Left renal cortex interstitium (tissue), 4 donors: ENCODE results near the gene PDE4B. TPM values are rescaled to one million over a fixed set of nuclear protein-coding genes. Genes with fewer than 3 reads are reported as not detected.
"Not testable (repeated sequence)": the region's sequence is repeated elsewhere in the genome, so short reads cannot be mapped to it uniquely, and the experiment has no call there.

ENCODE experiments used
- DNase-seq, 4 donors: peaks; one replicate each; pipeline ENCODE4 v3.0.0-alpha.2; 2013; ENCODE audit warnings: low read depth in 4 of 4, low spot score in 2 of 4, missing footprints in 1 of 4
- polyA plus RNA-seq, 4 donors: library from polyadenylated mRNA; unstranded; fragments of 120-200 nt; gene quantifications; one replicate each; pipeline ENCODE4 v1.2.1, GENCODE V29; 2013; ENCODE audit not compliant: insufficient read length in 4 of 4

PDE4B gene
- polyA plus RNA-seq, 4 donors: 5.6 to 11.1 (median 8.7) TPM

DNA sequence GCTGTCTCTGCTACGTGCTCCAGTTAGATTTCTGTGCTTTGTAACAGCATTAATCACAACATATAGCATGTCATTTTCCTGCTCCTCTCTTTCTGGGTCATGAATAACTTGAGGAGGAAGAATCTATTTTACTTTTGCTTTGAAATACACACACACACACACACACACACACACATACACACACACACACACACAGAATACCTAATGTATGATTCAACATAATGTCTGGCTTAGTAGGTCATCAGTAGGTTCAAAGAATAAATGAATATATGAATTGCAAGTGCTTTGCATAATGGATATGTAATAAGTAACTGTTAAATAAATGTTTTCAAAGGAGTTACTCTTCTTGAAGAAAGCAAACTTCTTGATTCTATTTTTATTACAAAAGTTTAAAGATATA lies 249.0 kb downstream of the PDE4B start:
- DNase-seq: no peak

DNA sequence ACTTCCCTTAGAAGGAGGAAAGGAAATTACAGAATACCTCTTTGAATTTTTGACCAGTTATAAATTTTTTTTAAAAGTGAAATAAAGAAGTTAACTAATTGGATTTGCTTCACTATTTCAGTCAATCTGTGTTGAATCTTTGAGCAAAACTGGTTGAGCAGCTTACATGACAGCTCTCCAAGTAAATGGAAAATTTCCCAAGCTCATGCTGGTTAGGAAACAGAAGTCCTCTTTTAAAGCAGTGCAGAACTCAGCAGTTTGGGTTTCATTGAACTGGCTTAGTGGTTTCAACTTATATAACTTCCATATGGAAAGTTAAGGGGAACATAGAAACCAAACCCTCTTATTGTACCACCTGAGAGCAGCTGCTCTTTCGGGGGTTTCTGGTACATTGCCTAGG lies 250.5 kb downstream of the PDE4B start:
- DNase-seq: no peak

DNA sequence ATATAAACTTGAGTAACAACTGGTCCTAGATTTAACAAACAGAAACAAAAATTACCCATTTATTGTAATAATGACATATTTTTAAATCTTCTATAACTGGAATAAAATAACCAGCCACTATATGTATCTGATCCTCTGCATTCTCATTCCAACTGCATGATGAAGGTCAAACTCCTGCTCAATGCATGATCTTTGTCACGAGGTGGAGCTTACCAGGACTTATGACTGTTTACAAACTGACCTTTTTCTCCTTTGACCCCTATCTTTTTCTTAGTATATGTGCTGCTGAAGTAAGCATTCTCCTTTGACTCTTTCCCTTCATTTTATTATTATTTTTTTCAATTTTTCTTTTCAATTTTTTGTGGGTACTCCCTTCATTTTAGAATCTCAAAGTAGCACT lies 252.2 kb downstream of the PDE4B start:
- DNase-seq: no peak

DNA sequence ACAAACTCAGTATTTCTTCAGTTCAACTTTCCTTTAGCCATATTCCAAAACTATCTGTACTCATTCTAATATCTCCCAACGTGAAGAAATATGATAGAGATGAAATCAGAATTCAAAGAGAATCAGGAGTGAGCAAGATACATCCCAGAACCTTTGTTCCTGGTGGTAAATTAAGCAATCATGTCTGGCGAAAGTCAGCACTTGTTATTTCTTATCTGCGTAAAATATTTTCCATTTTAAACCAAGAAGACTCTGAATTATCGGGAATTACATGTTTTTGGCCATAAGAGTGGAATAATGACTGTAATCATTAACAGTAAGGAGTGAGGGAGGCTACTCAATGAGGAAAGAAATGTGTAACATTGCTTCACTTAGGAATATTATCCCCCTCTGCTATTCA lies 253.7 kb downstream of the PDE4B start:
- no peak for DNase-seq

DNA sequence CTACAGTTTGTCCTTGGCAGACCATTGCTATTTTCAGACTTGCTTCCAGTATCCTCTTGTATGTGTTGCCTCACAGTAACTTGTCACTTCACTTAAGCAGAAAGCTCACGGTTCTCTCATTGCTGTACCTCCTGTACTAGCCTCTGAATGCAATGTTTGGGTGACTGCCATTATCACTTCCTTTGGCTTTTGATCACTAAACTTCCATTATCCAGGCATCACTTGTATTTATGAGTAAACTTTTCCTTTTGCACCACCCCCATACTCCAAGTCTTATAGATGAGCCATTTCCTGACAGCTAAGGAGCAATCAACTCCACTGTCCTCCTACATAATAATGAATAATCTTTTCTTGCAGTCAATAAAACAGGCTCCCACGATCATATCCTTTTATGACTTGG lies 255.3 kb downstream of the PDE4B start:
- DNase-seq: no peak

DNA sequence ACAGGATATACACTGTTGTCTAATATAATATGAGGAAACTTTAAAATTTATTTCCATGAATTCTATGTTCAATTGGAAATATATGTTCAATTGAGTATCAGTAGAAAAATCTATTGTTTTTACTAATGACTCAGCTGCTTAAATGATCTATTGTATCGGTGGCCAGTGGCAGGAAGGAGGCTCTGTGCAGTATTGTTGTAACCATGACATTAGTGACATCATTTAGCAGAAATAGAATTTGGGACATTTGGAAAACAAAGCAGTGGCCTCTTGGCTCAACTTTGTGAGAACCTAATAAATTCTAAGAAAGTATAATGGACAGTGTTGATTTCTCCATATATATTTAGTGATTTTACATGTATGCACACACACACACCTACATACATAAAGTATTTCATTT lies 257.4 kb downstream of the PDE4B start:
- no peak for DNase-seq

DNA sequence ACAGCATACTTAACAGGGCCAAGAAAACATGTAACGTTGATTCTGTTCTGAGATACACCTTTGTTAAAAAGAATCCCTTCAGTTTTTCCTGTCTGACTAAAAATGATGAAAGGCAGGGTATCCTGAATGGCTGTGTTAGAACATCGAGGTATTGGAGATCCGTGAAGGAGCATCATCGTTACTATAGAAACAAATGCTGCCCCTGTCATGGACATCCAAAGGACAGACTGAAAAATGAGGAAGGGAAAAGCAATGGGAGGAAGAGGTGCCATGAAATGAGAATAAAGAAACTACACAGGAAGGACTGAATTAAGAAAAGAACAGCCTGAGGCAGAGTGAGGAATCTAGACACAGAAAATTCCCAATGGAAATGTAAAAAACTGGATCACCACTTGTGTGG lies 257.9 kb downstream of the PDE4B start:
- DNase-seq: no peak

DNA sequence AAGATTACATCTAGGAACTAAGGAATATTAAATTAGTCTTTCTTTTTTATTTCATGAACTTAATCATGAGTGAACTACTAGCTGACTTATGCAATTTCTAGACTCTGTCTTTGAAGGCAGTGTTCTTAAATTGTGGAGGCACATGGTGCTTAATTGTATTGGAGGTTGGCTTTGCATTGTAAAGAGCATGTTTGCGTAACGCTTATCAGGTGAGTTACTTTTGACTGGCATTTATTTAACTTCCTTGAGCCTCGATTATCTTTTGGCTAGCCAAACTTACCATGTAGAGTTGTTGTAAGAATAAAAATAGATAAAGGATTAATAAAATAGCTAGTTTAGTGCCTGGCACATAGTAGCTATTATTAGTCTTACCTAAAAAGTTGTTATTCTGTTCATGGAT lies 262.4 kb downstream of the PDE4B start:
- DNase-seq: no peak

DNA sequence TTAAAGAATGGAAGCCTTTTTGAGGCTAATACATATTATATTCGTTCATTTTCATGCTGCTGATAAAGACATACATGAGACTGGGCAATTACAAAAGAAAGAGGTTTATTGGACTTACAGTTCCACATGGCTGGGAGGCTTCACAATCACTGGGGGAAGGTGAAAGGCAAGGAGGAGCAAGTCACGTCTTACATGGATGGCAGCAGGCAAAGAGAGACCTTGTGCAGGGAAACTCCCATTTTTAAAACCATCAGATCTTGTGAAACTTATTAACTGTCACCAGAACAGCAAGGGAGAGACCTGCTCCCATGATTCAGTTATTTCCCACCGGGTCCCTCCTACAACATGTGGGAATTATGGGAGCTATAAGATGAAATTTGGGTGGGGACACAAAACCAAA lies 264.8 kb downstream of the PDE4B start:
- not testable (repeated sequence) for DNase-seq

DNA sequence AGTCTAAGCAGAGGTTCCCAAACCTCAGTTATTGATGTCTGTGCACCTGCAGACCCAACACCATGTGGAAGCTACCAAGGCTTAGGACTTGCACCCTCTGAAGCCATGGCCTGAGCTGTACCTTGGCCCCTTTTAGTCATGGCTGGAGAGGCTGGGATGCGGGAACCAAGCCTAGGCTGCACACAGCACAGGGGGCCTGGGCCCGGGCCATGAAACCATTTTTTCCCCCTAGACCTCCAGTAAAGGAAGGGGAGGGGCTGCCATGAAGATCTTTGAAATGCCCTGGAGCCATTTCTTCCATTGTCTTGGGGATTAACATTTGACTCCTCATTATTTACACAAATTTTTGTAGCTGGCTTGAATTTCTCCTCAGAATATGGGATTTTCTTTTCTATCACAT lies 265.9 kb downstream of the PDE4B start:
- no peak for DNase-seq

DNA sequence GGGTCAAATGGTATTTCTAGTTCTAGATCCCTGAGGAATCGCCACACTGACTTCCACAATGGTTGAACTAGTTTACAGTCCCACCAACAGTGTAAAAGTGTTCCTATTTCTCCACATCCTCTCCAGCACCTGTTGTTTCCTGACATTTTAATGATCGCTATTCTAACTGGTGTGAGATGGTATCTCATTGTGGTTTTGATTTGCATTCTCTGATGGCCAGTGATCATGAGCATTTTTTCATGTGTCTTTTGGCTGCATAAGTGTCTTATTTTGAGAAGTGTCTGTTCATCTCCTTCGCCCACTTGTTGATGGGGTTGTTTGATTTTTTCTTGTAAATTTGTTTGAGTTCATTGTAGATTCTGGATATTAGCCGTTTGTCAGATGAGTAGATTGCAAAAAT lies 274.5 kb downstream of the PDE4B start:
- DNase-seq: not testable (repeated sequence)

DNA sequence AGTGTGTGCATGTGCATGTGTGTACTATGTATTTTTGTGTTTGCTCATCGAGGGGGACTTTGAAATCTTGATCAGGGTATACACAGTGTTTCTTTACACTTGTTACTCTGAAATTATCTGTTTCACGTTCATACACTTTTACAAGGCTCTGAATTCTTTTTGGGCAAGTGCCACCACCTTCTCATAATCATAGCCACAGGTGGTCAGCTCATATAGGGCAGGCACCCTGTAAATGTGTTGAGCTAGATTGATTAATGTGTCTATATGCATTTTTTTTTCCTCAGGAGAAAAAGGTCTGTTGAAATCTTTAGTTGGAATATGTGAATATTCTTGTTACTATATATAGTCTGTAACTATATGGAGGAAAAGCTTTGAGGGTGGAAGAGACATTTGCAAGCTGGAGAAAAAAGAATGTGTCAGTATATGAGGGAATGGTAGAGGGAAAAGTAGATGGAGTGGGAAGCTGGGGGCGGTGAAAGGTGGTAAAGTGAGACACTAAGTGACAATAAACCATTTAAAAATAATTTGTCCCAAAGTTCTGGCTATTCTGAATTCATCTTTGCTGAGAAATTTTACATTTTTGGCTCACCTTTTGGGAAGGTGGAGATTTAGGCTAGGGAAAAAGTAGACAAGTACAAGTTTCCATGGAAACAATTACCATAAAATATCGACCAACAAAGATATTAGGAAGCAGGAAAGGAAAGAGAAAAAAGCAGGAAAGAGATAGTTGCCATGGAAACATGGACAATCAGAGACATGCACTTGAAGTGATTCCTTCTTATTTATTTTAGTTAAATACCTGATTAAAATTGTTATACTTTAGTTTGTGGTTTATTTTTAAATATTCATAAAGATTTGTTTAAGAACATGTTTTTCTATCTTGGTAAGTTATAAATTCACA lies 277.5 kb downstream of the PDE4B start:
- DNase-seq: no peak

DNA sequence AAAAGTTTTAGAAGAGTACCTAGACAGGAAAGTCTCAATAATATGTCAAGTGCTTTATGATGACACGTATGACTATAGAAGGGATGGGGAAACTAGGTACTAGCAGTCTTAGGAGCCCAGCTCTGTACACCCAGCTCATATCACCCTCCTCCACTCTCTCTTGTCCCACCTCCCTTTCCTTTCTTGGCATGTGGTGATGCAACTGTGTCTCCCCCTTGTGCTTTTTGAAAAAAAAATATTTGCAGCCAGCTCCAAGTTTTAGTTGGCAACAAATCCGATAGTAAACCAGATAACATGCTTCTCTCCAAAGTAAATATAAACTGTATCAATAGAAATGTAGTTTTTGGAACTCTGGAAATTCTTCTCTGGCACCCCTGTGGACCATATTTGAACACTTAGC lies 280.7 kb downstream of the PDE4B start:
- no peak for DNase-seq

DNA sequence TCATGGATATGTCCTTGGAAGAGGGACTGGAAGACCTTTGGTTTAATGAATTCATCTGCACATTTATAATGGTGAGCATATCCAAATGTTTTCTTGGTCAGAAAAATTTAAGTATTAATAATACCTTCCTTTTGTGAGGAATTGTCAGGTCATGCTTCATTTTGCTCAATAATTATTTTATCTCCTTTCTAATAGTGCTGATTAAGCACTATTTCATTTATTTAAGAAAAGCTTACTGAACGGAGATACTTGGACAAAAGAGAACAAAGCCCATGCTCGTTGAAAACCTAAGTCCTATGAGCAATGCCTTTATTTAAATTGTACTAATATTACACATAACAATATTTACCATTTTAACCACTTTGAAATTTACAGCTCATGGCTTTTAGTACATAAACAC lies 281.5 kb downstream of the PDE4B start:
- DNase-seq: no peak

DNA sequence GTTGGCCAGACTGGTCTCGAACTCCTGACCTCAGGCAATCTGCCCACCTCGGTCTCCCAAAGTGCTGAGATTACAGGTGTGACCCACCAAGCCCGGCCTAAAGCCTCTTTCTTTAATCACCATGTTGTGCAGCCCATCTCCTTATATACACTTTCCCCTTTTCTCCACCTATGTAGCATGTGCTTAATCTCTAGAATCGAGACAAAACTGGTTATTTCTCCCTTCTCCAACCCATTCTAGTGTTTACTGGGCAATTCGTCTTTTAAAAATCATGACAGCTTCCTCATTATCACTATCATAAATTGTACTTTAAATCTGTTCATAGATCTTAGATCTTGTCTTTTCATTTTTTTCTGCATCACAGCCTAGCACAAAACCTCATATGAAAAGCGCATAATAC lies 285.7 kb downstream of the PDE4B start:
- DNase-seq: no peak

DNA sequence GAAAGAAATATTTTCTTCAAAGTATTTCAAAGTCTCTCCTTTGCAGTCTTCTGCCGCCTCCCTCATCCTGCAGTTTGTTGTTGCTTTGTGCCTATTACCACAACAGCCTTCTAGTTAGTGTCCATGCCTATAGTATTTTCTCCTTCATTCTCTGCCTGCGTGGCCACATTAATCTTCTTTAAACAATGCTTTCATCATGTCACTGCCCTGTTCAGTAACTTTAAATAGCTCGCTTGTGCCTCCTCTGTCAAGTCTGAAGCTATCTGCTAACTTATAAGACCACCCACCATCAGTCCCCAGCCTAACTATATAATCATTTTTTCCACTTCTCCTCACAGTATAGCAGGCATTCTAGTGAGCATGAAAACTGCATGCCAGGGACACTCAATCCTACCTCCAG lies 290.3 kb downstream of the PDE4B start:
- no peak for DNase-seq

DNA sequence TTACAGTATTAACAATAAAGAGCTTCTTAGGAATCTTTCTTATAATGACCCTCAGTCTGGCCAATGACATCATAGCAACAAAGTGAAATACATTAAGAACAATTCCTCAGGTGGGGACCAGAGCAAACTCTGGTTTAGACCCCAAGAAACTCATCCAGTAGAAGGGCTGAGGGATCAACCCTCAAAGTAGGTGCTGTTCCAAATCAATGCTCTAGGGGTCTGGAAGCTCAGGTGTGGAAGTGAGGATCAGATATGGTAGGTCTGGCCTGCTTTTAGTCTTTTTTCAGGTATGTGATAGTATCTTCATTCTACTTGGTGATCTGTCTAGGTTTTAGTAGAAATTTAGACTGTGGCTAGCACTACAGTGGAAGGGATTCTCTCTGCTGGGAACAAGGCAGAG lies 291.7 kb downstream of the PDE4B start:
- DNase-seq: no peak

DNA sequence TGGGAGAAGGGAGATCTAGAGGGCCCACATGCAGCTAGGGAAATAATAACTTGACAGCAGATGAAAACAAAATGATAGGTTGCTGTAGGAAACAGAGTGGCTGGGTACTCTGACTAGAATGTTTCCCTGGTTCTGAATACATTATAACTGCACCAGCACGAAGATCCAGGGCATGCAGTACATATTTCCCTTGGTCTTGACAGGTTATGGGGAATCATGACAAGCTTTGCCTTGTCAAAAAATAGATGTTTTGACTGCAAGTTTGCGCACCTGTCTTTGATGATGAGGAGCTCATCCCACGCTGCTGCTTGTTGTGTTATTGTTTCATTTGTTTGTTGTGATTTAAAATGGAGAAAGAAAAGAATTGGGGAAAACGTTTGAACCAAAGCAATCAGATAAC lies 292.9 kb downstream of the PDE4B start:
- DNase-seq: no peak

DNA sequence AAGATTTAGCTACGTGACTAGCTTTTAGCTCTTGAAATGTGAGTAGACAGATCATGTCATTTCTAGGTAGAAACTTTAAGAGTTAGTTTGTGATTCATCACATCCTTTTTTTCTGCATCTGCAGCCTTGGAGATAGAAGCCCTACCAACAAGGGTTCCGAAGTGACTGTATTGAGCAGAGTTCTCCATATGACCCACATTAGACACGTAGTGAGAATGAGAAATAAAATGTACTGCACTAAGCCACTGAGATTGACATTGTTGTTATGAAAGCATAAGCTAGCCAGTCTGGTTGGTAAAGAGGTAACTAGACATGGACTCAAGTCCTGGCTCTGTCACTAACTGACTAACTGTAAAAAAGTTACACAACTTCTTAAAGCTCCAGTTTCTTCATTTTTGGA lies 296.1 kb downstream of the PDE4B start:
- no peak for DNase-seq

DNA sequence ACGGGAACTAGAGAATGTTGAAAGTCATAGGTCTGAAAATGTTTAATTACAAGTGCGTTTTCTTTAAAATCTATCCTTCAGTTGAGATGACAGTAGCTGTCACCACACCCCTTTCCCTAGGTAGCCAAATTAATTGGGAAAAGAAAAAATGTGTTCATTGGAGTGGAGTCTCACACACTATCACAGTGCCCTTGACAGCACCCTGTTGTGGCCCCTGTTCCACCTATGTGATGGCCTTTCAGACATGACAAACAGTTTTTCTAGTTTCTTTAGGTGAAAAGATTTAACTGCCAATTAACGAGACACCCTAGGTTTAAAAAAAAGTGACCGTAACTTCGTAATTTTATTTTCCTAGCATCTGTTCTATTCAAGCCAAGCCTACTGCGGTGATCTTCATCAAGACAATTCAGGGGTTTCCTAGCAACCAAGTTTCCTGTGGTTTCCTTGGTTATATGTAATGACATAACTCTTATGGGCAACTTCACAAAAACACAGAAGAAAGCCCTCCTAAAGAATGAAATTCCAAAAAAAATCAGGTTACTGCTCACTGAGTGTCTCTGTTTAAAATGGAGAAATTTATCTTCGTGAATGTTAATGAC lies 298.3 kb downstream of the PDE4B start:
- no peak for DNase-seq

DNA sequence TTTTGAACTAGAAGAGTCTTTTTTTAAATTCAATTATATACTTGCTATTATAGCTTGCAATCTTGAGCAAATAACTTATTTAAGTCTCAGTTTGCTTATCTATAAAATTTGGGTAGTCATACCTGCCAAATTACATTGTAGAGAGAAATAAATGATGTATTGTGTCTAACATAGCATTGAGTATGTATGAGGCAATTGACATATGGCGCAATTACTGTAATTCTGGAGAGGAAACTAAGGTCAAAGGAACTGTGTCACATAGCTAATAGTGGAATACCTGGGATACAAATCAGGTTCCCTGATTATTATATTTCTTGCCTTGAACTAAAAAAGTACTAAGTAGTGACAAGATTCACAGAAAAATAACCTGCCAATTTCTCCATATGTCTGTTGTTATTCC lies 302.5 kb downstream of the PDE4B start:
- no peak for DNase-seq

DNA sequence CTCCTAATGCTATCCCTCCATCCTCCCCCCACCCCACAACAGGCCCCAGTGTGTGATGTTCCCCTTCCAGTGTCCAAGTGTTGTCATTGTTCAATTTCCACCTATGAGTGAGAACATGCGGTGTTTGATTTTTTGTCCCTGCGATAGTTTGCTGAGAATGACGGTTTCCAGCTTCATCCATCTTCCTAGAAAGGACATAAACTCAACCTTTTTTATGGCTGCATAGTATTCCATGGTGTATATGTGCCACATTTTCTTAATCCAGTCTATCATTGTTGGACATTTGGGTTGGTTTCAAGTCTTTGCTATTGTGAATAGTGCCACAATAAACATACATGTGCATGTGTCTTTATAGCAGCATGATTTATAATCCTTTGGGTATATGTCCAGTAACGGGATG lies 308.3 kb downstream of the PDE4B start:
- DNase-seq: not testable (repeated sequence)
